ENCODE data around the gene FGGY.
"Not testable (repeated sequence)": the region's sequence is repeated elsewhere in the genome, so short reads cannot be mapped to it uniquely, and the experiment has no call there.

FGGY gene

GRCh38 chr1:59477286-59477685 is 180.4 kb downstream of the FGGY start:
- DNase-seq (ENCODE audit: low read depth in 1 of 2, low spot score in 1 of 2), result no peak

- no peak for DNase-seq (ENCODE audit: low read depth in 1 of 2, low spot score in 1 of 2)
Observed at GRCh38 chr1:59477867-59478266, 181.0 kb downstream of the FGGY start.

DNA sequence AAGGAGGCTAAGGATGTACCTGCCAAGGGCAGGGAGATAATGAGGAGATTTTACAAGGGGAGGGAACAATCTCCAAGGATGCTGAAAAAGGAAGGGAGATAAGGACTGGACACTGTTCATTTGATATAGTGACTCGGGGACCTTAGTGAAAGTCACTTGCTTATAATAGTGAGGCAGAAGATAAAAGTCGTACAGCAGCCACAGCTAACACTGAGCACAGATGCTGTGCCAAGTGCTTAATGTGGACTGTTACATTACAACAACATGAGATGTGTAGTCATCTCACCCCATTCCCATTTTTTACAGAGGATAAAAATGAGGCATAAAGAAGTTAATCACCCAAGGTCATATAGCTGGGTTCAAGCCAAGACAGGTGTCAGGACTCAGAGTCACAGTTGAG is 181.9 kb downstream of the FGGY start:
- no peak for DNase-seq (ENCODE audit: low read depth in 1 of 2, low spot score in 1 of 2)

- no peak for DNase-seq (ENCODE audit: low read depth in 1 of 2, low spot score in 1 of 2)
Observed at GRCh38 chr1:59480188-59480888, 183.4 kb downstream of the FGGY start.

- DNase-seq (ENCODE audit: low read depth in 1 of 2, low spot score in 1 of 2), result no peak
Observed at GRCh38 chr1:59481881-59482505, 185.1 kb downstream of the FGGY start.

GRCh38 chr1:59482986-59483385 is 186.1 kb downstream of the FGGY start:
- DNase-seq (ENCODE audit: low read depth in 1 of 2, low spot score in 1 of 2), result no peak

GRCh38 chr1:59484096-59484495 is 187.2 kb downstream of the FGGY start:
- DNase-seq (ENCODE audit: low read depth in 1 of 2, low spot score in 1 of 2), result no peak

DNA sequence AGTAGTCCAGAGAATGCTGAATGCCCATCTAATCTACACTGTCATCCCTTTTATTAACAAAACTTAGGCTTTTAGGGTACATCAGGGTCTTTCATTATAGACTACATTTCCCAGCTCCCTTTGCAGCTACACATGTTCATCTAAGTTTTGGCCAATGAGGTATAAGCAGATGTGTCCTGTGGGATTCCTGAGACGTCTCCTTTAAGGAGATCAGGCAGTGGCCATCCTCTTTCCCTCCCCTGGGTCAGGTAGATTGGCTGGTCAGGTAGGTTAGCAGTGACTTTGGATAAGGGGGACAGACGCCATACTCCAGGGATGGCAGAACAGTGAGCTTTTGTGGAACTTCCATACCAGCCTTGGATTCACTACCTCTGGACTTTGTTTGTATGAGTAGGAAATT is 188.3 kb downstream of the FGGY start:
- DNase-seq (ENCODE audit: low read depth in 1 of 2, low spot score in 1 of 2), result no peak

- DNase-seq (ENCODE audit: low read depth in 1 of 2, low spot score in 1 of 2), result no peak
Observed at GRCh38 chr1:59485949-59486348, 189.1 kb downstream of the FGGY start.

- DNase-seq (ENCODE audit: low read depth in 1 of 2, low spot score in 1 of 2), result no peak
Observed at GRCh38 chr1:59486615-59487014, 189.7 kb downstream of the FGGY start.

- DNase-seq (ENCODE audit: low read depth in 1 of 2, low spot score in 1 of 2), result no peak
Observed at GRCh38 chr1:59487335-59488031, 190.6 kb downstream of the FGGY start.

DNA sequence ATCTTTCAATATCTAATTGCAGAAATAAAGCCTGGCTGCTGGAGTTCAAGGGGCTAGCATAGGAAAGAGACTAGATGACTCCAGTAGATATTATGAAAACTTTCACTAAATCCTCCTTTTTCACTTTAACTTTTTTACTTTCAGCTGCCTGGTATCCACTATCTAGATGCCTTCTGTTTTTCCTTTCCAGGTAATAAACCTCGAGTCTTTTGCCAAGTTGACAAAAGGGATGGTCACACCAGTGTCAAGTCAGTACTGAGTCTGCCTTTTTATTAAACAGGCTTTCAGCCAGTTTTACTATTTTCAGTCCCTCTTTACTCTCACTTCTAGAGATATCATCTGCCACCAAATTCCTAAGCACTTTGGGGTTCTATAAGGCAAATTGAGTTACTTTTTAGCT is 195.6 kb downstream of the FGGY start:
- no peak for DNase-seq (ENCODE audit: low read depth in 1 of 2, low spot score in 1 of 2)

DNA sequence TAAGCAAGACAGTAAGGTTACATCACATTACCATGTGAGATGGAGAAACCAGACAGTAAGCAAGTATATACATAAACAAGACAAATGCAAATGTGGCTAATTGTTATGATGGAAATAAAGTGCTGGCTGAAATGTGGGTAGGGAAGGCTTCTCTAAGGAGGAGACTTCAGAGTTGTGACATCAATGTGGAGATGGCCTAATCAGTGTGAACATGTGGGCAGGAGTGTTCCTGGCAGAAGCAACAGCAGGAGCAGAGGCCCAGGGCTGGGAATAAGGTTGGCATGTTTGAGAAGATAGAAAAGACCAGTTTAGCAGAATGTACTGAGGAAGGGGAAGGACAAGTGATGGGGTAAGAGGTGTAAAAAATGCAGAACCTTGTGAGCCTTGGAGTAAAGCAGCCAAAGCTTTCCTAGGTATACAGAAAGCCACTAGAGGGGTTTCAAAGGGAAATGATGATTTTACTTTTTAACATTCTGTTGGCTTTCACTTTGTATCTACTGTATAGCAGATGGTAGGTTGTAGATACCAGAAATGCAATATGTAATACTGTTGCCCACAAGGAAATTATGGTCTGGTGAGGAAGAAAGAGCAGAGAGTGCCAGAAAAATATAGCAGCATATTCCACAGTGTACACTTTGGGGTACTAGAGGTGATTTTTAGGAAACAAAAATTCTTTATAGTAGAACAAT is 197.4 kb downstream of the FGGY start:
- no peak for DNase-seq (ENCODE audit: low read depth in 1 of 2, low spot score in 1 of 2)

DNA sequence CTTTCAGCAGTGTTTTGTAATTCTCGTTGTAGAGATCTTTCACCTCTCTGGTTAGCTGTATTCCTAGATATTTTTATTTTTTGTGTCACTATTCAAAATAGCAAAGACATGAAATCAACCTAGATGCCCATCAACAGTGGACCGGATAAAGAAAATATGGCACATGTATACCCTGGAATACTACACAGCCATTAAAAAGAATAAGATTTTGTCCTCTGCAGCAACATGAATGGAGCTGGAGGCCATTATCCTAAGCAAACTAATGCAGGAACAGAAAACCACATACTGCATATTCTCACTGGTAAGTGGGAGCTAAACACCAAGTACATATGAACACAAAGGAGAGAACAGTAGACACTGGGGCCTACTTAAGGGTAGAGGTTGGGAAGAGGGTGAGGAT is 199.3 kb downstream of the FGGY start:
- not testable (repeated sequence) for DNase-seq (ENCODE audit: low read depth in 1 of 2, low spot score in 1 of 2)

DNA sequence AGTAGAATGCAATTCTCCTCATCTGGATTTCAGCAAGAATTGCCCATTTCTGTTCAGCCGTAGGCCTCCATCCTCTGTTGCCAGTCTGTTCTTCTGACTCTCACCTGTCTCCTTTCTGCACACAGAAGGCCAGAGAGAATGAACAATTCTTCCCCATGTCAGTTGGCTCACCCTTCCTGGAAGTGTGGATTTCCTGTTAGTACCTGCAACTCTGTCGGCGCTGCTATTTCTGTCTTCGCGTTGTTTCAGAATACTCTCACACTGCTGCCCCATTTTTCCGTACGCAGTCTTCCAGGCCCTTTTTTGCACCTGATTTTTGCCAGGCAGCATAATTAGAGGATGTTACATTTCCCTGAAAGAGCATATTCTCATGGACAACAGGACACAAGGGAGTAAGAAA is 200.7 kb downstream of the FGGY start:
- no peak for DNase-seq (ENCODE audit: low read depth in 1 of 2, low spot score in 1 of 2)

DNA sequence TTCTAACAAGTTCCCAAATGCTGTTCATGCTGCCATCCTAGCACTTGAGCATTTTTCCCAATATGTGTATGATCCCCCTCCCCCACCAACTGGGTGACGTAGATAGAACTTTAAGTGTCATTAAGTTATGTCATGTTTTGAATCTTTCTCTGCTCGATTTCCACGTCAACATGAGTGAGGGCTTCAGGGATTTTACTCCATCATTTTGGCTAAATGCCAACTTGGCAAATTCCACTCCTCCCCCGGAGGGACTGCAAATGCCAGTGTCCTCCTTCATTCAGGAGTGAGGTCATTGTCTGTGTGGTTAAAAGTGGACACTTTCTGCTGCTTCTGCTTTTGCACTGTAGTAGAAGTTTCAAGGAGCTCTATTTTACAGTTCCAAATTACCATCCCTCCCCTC is 201.7 kb downstream of the FGGY start:
- no peak for DNase-seq (ENCODE audit: low read depth in 1 of 2, low spot score in 1 of 2)

- no peak for DNase-seq (ENCODE audit: low read depth in 1 of 2, low spot score in 1 of 2)
Observed at GRCh38 chr1:59499273-59499942, 202.5 kb downstream of the FGGY start.

GRCh38 chr1:59499943-59500569 is 203.2 kb downstream of the FGGY start:
- DNase-seq (ENCODE audit: low read depth in 1 of 2, low spot score in 1 of 2), result no peak

GRCh38 chr1:59500950-59501742 is 204.3 kb downstream of the FGGY start:
- DNase-seq (ENCODE audit: low read depth in 1 of 2, low spot score in 1 of 2), result no peak

Data from stimulated activated CD4-positive, alpha-beta T cell treated with anti-CD3 and anti-CD28 coated beads, Interleukin-15, amount 100 ng/mL, for 1 hour (primary cell).